ENCODE results near the gene CAPZB.

CAPZB gene

GRCh38 chr1:19315378-19316198 lies 169.8 kb downstream of the CAPZB start:
- peak overlapping the region; percentile 90 for H3K9ac ChIP-seq (ENCODE audit: low read depth, low read length, poor library complexity, severe bottlenecking)
- peak overlapping the region; percentile 98 for H3K4me3 ChIP-seq (ENCODE audit: low read length, poor library complexity, severe bottlenecking)
- no peaks in the 10 kb centered on the region for H3K36me3 ChIP-seq (ENCODE audit: insufficient read depth, low read length)
- no peak overlapping the region for H2AFZ ChIP-seq (ENCODE audit: low read length)
- H3K79me2 ChIP-seq (ENCODE audit: insufficient read depth, low read length), result peaks cover 37% of the 10 kb centered on the region
- H3K9me2 ChIP-seq (replicated peaks; ENCODE audit: low read depth, low read length), result no peaks in the 10 kb centered on the region
- H4K20me1 ChIP-seq (ENCODE audit: insufficient read depth, low read length, poor library complexity, severe bottlenecking), result peaks cover 7% of the 10 kb centered on the region
- no peaks in the 10 kb centered on the region for H3K27me3 ChIP-seq (ENCODE audit: insufficient read depth, low read length, poor library complexity, severe bottlenecking)
- TF ChIP-seq EZH2phosphoT487 (IDR thresholded peaks at IDR 0.05; ENCODE audit: borderline replicate concordance) (no peak), CTCF (conservative IDR thresholded peaks at IDR 0.05; ENCODE audit: low read length) (no peak)
- H3K4me1 ChIP-seq (ENCODE audit: insufficient read depth, low read length, poor library complexity, severe bottlenecking), result peaks cover 57% of the 10 kb centered on the region
- H3K4me2 ChIP-seq (ENCODE audit: low read depth, low read length, poor library complexity, severe bottlenecking), result peak overlapping the region; percentile 89
- no peaks in the 10 kb centered on the region for H3K9me3 ChIP-seq (ENCODE audit: insufficient read depth, low read depth, low read length)
- no peaks in the 10 kb centered on the region for H3F3A ChIP-seq (ENCODE audit: low read depth)

- Histone ChIP-seq H3K4me1 (ENCODE audit: insufficient read depth, low read length, poor library complexity, severe bottlenecking) (peaks cover 57% of the 10 kb centered on the region), H3K4me3 (ENCODE audit: low read length, poor library complexity, severe bottlenecking) (peak overlapping the region; percentile 98), H3K4me2 (ENCODE audit: low read depth, low read length, poor library complexity, severe bottlenecking) (peak overlapping the region; percentile 89), H3K9me2 (replicated peaks; ENCODE audit: low read depth, low read length) (no peaks in the 10 kb centered on the region), H3K9ac (ENCODE audit: low read depth, low read length, poor library complexity, severe bottlenecking) (peak overlapping the region; percentile 90), H3F3A (ENCODE audit: low read depth) (no peaks in the 10 kb centered on the region), H3K79me2 (ENCODE audit: insufficient read depth, low read length) (peaks cover 47% of the 10 kb centered on the region), H3K27me3 (ENCODE audit: insufficient read depth, low read length, poor library complexity, severe bottlenecking) (no peaks in the 10 kb centered on the region), H4K20me1 (ENCODE audit: insufficient read depth, low read length, poor library complexity, severe bottlenecking) (peaks cover 7% of the 10 kb centered on the region), H3K36me3 (ENCODE audit: insufficient read depth, low read length) (no peaks in the 10 kb centered on the region), H3K9me3 (ENCODE audit: insufficient read depth, low read depth, low read length) (no peaks in the 10 kb centered on the region), H2AFZ (ENCODE audit: low read length) (no peak overlapping the region)
- TF ChIP-seq CTCF (conservative IDR thresholded peaks at IDR 0.05; ENCODE audit: low read length) (no peak), EZH2phosphoT487 (IDR thresholded peaks at IDR 0.05; ENCODE audit: borderline replicate concordance) (no peak)
Measured at GRCh38 chr1:19313961-19314882, 171.1 kb downstream of the CAPZB start.

DNA sequence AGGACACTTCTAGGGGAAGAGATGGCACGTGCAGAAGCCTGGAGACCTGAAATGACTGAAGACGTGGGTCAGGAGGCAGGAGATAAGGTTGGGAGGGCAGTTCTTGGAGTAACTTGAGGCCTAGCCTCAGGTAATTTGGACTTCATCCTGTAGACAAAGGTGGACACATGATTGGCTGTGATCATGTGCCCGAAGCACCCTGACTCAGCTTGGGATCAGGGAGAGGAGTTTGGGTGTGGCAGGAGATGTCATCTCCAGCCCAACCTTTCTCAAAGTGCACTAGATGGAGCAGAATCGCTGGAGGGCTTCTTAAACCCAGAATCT lies 171.7 kb downstream of the CAPZB start:
- Histone ChIP-seq H3F3A (ENCODE audit: low read depth) (no peaks in the 10 kb centered on the region), H2AFZ (ENCODE audit: low read length) (no peak overlapping the region), H4K20me1 (ENCODE audit: insufficient read depth, low read length, poor library complexity, severe bottlenecking) (peaks cover 7% of the 10 kb centered on the region), H3K4me1 (ENCODE audit: insufficient read depth, low read length, poor library complexity, severe bottlenecking) (peaks cover 57% of the 10 kb centered on the region), H3K9me2 (replicated peaks; ENCODE audit: low read depth, low read length) (no peaks in the 10 kb centered on the region), H3K79me2 (ENCODE audit: insufficient read depth, low read length) (peaks cover 53% of the 10 kb centered on the region), H3K4me3 (ENCODE audit: low read length, poor library complexity, severe bottlenecking) (peak overlapping the region; percentile 98), H3K27me3 (ENCODE audit: insufficient read depth, low read length, poor library complexity, severe bottlenecking) (no peaks in the 10 kb centered on the region), H3K9me3 (ENCODE audit: insufficient read depth, low read depth, low read length) (no peaks in the 10 kb centered on the region), H3K36me3 (ENCODE audit: insufficient read depth, low read length) (no peaks in the 10 kb centered on the region), H3K9ac (ENCODE audit: low read depth, low read length, poor library complexity, severe bottlenecking) (peak overlapping the region; percentile 90), H3K4me2 (ENCODE audit: low read depth, low read length, poor library complexity, severe bottlenecking) (peak overlapping the region; percentile 89)
- TF ChIP-seq EZH2phosphoT487 (IDR thresholded peaks at IDR 0.05; ENCODE audit: borderline replicate concordance) (no peak), CTCF (conservative IDR thresholded peaks at IDR 0.05; ENCODE audit: low read length) (no peak)

Measured in Loucy (cell line).